Measurements from ENCODE around the gene PARP16. TPM values are rescaled to one million over a fixed set of nuclear protein-coding genes. Genes with fewer than 3 reads are reported as not detected.

The PARP16 gene, protein sequence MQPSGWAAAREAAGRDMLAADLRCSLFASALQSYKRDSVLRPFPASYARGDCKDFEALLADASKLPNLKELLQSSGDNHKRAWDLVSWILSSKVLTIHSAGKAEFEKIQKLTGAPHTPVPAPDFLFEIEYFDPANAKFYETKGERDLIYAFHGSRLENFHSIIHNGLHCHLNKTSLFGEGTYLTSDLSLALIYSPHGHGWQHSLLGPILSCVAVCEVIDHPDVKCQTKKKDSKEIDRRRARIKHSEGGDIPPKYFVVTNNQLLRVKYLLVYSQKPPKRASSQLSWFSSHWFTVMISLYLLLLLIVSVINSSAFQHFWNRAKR
- total RNA-seq: 6.0 TPM
- long read RNA-seq, transcript PARP16-206 (6 exons, 2,343 nt): major isoform, 13 of 22 reads
- long read RNA-seq, partial matches to known transcripts: 1 of 22 reads
- long read RNA-seq, other reads (novel, unspliced or antisense): 6 of 22 reads

DNA sequence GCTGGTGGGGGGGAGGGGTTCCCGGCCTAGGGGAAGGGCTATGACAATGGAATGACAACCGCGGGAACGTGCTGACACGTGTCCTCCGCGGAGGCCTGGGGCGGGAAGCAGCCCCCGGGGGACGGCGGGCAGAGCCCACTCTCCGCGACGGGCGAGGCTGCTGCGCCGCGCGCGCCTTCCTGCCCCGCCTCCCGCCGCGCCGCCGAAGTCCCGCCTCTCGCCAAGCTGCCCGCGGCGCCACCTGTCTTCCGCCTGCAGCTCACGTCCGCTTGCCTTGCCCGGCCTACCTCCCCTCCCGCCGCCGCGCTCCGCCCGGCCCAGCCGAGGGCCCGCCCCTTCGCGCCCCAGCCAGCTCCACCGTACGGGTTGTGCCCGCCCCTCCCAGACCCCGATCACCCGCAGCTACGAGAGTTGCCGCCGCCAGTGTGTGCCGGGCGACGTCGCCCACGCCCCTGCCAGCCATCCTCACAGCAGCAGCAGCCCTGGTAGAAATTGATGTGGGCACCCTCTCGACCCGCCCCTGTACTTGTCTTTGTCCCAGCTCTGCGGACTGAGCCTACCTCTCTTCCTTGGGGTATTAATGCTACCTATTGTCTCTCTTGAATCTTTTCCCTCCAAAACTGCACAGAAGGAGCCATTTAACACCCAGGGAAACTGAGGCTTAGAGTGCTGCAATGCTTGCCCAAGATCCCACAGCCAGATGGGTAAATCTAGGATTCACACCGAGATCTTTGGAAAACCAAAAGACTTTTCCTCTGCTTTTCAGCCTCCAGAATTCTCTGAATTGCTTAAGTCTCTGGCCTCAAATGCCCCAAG lies at the start of gene PARP16:
PARP16 (minus strand) TSS at position 180 of the 816 bp plus-strand sequence. CDS start 457 bp downstream, outside the sequence.
- peak; percentile 97 for DNase-seq (ENCODE audit: low spot score)

DNA sequence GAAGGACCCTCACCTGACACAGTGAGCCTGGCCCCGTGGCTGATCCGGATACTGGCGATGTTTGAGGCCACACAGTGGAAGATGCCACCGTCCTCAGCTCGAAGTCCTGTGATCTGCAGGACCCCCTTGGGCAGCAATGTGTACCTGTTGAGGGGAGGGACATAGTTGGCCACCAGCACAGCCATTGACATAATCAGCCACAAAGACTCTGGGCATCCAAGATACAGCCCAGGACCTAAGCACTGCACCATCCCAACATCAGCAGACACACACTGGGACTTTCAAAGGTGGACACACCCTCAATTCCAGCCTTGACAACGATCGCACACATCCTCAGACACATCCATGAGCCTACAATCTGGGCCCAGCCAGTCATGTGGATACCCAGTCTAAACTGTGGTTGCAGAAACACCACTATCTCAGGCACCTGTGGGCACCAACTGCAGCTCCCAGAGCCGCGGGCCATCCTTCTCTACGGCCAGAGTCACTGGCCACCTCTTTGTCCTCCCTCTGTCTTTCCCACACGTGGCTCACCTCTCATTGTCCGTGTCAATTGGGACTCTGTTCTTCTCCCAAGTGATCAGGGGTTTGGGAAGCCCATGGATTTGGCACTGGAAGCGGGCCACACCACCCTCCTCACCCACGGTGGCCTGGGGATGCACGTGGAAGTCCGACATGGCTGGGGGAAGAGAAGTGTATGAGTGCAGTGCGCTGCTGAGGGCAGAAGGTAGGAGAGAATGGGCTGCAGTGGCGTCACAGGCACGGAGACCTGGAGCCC lies 48.8 kb upstream of the PARP16 start:
- DNase-seq (ENCODE audit: low spot score): no peak

- no peak for DNase-seq (ENCODE audit: low spot score)
Observed at GRCh38 chr15:65334586-65335231, 48.0 kb upstream of the PARP16 start.

- no peak for DNase-seq (ENCODE audit: low spot score)
Observed at GRCh38 chr15:65333856-65334255, 47.2 kb upstream of the PARP16 start.

GRCh38 chr15:65333148-65333820 lies 46.6 kb upstream of the PARP16 start:
- DNase-seq (ENCODE audit: low spot score): no peak

DNA sequence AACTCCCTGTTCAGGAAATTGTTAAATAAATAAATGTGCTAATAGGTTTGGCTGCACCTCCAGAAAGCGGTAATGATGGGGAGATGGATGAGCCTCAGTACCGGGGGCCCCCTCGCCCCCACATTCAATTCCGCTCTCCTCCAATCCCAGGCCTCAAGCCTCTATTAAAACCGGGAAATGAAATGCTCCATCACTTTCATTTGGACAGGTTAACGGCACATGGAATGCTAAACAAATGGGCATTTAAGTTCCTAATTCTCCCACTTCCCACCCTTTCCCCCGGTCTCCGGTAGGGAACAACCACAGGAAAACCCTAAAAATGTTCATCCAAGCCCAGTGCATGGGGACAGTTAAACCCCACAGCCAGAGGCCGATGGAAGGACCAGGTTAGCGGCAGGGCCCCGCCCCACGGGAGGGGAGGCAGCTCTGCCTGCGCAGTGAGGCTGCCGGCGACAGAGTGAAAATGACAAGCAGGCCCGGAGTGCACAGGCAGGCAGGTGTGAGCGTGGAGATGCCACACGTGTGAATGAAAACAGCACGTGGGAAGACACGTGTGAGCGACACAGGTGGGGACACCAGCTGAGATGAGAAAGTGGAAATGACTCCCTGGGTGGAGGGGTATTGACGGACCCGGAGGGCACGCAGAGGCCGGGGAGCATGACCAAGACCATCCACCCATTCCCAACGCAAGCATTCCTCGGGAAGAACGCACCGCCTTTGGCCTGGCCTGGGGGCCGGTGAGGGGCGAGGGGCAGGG lies 45.9 kb upstream of the PARP16 start:
- no peak for DNase-seq (ENCODE audit: low spot score)

DNA sequence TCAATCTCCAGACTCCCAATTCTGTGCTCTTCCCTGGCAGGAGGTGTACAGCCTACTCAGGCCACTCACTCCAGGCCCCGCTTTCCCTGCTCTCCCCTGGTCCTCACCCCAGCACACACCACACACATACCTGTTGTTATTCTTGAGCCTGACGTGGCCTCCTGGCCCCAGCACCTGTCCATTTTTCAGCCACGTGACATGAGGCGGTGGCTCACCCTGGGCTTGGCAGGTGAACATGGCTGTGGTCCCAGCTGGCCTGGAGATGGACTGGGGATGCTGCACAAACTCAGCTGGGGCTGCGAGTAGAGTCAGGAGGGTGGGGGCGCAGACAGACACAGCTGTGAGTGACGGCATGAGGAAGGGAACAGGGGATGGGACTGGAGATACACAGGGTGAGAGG lies 45.1 kb upstream of the PARP16 start:
- DNase-seq (ENCODE audit: low spot score): no peak

DNA sequence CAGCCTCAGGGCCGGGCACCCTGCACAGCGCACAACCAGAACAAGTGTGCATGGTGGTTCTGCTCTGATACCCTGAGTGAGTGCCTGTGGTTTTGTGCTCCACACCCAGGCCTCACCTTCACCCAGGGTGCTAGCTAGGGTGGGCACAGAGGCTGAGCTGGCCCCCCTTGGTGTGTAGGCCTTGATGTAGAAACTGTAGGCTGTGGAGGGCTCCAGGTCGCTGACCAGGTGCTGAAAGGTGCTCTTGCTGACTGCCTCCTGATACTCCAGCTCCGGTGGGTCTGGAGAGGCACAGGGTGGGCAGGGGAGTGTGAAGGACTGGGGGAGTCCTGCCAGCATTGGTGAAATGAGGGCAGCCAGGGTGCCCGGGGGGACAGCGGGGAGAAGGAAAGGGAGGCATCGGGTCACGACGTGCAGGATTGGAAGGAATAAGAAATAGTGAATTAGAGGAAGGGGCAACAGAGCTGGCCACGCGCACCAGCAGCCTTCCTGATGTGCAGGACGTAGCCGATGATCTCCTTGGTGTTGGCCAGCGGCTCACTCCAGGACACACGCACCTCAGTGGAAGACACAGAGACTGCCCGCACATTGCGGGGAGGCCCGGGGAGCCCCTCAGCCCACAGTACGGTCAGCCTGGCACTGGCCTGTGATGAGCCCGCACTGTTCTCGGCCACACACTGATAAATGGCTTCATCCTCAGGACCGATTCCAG lies 44.4 kb upstream of the PARP16 start:
- DNase-seq (ENCODE audit: low spot score): no peak

GRCh38 chr15:65329984-65330735 lies 43.5 kb upstream of the PARP16 start:
- DNase-seq (ENCODE audit: low spot score): no peak

GRCh38 chr15:65329288-65329983 lies 42.8 kb upstream of the PARP16 start:
- DNase-seq (ENCODE audit: low spot score): no peak

DNA sequence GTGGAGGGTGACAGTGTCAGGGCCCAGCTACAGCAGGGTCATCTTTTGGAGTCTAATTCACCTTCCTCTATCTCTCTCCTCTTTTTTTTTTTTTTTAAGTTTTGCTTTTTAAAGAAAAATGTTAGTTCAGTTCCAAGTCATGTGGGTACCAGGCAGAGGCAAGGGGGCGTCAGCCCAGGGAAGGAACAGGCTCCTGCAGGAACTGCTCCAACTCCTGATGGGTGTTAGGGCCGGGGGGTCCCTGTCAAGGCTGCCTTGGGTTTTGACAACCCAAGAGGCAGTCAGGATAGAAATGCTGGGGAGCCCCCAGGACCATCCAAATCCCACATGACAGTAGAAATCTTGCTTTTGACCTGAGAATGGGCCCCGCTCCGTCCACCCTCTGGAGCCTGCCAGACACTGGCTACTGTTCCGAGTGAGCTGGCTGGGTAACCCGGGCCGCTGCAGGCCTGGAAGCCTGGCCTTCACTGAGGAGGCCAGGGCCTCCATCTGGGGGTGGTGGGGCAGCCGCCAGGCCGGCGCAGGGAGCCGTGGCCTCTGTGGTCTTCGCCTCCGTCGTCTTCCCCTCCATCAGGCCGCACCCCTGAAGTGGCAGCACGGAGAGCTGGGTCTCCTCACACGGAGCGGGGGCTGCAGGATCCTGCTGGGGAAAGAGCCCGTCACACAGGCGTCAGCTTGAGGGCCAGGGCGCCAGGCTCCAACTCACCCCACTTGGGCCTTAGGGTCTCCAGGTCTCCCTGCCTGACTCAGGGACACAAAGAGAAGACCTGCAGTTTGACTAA lies 42.0 kb upstream of the PARP16 start:
- DNase-seq (ENCODE audit: low spot score): no peak

GRCh38 chr15:65327651-65328393 lies 41.1 kb upstream of the PARP16 start:
- no peak for DNase-seq (ENCODE audit: low spot score)

GRCh38 chr15:65326818-65327217 lies 40.1 kb upstream of the PARP16 start:
- DNase-seq (ENCODE audit: low spot score): no peak

DNA sequence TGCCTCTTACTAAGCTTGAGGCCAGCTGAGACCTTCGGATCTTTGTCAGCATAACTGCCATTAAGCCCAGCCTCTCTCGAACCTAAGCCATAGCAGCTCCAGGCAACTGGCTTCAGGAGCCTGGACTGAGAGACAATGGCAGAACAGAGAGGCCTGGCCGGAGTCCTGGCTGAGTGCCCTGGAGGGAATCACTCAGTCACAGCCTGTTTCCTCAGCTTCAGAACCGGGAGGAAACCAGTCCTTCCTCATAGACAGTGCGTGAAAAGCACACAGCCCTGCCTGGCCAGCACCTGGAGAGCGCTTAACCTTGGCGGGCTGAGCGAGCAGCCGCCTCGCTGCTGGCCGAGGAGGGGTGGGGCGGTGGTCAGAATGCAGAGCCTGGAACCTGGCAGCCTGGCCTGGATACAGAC lies 39.4 kb upstream of the PARP16 start:
- no peak for DNase-seq (ENCODE audit: low spot score)

DNA sequence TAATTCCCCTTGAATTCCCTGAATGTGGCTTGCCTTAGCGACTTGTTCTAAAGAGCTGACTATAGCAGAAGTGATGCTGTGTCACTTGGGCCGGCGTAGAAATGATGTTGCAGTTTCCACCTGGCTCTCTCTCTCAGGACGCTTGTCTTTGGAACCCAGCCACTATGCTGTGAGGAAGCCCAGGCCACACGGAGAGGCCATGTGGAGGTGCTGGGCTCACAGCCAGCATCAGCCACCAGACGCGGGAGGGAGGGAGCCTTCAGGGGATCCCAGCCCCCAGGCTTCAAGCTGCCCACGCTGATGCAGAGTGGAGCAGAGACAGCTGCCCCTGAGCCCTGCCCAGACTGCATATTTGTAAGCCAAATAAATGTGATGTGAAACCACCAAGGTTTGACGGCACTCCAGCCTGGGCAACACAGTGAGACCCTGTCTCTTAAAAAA lies 36.4 kb upstream of the PARP16 start:
- DNase-seq (ENCODE audit: low spot score): no peak

DNA sequence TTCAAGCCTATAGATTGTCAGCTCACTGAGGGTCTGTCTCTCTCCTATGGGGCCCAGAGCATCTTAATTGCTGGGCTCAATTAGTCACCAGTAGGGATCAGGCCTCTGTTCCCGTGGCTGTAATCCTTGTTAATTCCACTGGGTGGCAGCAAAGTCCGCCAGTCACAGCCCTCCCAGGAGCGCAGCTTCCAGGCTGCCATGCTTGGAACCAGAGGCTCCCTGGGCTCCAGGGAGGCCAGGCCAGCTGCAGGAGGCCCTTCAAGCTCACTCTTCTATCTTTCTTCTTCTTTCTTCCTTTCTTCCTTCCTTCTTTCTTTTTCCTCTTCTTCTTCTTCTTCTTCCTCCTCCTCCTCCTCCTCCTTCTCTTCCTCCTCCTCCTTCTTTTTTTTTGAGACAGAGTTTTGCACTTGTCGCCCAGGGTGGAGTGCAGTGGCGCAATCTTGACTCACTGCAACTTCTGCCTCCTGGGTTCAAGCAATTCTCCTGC lies 32.2 kb upstream of the PARP16 start:
- no peak for DNase-seq (ENCODE audit: low spot score)
